ENCODE measurements around the gene RGS7.

GRCh38 chr1:241024834-241025233 is 332.2 kb downstream of the RGS7 start:
- TF ChIP-seq CTCF (conservative IDR thresholded peaks at IDR 0.05; ENCODE audit: low read depth, low read length) = no peak
- no peak for TF ChIP-seq RCOR1 (IDR thresholded peaks at IDR 0.05; ENCODE audit: insufficient replicate concordance, low read length)
- TF ChIP-seq ELK1 (IDR thresholded peaks at IDR 0.05; ENCODE audit: borderline replicate concordance, low read depth, low read length) = no peak
- TF ChIP-seq BHLHE40 (IDR thresholded peaks at IDR 0.05; ENCODE audit: low read depth, low read length) = no peak
- TF ChIP-seq MAZ (IDR thresholded peaks at IDR 0.05; ENCODE audit: borderline replicate concordance, low read depth, low read length) = no peak
- no peak for TF ChIP-seq RFX5 (IDR thresholded peaks at IDR 0.05; ENCODE audit: low read depth, low read length)
- TF ChIP-seq RAD21 (IDR thresholded peaks at IDR 0.05; ENCODE audit: low read length) = no peak
- TF ChIP-seq POLR2A (IDR thresholded peaks at IDR 0.05; ENCODE audit: low read depth, low read length) = no peak
- no peak for TF ChIP-seq CHD1 (IDR thresholded peaks at IDR 0.05; ENCODE audit: low read depth, low read length)

Measured in IMR-90 (cell line).